Renal cortical epithelial cell (primary cell): ENCODE measurements around the gene BANP. TPM values are rescaled to one million over a fixed set of nuclear protein-coding genes. Genes with fewer than 3 reads are reported as not detected.
A peak's percentile ranks its signal among the peaks of the same experiment; 100 is the strongest.
"Not testable (repeated sequence)": the region's sequence is repeated elsewhere in the genome, so short reads cannot be mapped to it uniquely, and the experiment has no call there.

Source experiments
- DNase-seq: peaks from one replicate; pipeline ENCODE4 v3.0.0-alpha.2; 2011; ENCODE audit warnings: low read depth
- total RNA-seq: library from RNA; depleted of rRNA; stranded (reverse); fragments of >200 nt; gene quantifications from 2 replicates; pipeline ENCODE4 v1.2.3, GENCODE V29; 2014

Gene BANP
- total RNA-seq, 1 donor from 2014 or later, result 27.9 TPM

GRCh38 chr16:88101623-88102105 lies 150.4 kb downstream of the BANP start:
- not testable (repeated sequence) for DNase-seq

GRCh38 chr16:88102597-88102996 lies 151.4 kb downstream of the BANP start:
- DNase-seq, result no peak

DNA sequence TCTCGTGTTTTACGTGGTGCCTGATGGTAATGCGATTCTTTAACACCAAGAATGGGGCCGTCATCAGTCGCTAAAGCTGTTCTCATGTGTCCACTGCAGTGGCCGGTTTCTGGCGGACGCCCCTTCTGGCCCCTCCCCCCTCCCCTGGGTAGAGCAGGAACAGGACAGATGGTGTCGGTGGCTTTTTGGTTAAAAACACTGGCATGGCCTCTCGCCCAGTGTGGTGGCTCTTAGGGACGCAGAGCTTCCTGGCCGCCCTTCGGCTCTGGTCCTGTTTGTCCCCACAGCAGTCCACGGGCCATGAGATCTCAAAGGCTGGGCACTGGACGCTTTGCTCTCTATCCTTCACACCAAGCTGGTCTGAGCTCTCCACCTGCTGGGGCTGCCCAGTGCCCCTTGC lies 151.8 kb downstream of the BANP start:
- no peak for DNase-seq

DNA sequence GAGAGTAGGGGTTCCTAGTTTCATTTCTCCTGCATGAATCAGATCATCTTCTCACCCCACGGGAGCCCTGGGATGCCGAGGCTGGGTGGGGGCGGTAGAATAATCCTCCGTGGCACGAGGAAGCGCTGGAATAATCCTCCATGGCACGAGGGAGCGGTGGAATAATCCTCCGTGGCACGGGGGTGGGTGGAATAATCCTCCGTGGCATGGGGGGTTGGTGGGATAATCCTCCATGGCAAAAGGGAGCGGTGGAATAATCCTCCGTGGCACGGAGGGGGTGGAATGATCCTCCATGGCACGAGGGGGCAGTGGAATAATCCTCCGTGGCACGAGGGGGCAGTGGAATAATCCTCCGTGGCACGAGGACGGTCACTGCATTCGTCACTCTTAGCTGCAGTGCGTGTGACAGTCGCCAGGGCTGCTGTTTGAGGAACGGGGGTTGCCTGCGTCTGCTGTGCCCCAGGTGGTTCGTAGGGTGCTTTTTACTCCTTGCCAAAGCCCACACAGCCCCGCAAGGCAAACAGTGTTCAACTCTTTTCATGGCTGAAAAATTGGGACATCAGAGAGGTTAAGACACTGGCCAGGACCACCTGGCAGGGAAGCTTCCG lies 152.5 kb downstream of the BANP start:
- no peak for DNase-seq

GRCh38 chr16:88104363-88104762 lies 153.1 kb downstream of the BANP start:
- not testable (repeated sequence) for DNase-seq

DNA sequence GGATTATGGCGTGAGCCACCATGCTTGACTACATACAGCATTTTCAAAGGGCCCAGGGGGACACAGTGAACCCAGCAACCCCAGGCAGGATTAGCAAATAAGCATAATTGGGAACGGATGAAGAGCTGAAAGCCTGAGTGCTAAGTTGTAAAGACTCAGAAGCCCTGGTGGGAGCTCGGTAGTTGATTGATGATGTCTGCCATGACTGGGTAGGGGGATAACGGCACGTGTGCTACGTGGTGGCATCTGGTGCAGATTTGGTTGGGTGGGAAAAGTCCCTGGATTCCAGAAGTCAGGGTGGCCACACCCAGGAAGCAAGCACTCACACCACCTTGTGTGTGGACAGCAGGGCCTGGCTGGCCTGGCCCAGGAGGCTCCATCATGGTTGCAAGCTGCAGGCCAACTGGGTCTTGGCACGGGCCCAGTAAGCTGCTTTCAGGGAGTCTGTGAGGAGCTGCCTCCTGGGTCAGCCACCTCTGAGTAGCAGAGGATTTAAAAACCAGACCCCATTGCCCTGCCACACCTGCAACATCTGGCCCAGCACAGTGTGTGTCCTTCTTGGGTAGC lies 154.4 kb downstream of the BANP start:
- not testable (repeated sequence) for DNase-seq

GRCh38 chr16:88106566-88106965 lies 155.3 kb downstream of the BANP start:
- not testable (repeated sequence) for DNase-seq

DNA sequence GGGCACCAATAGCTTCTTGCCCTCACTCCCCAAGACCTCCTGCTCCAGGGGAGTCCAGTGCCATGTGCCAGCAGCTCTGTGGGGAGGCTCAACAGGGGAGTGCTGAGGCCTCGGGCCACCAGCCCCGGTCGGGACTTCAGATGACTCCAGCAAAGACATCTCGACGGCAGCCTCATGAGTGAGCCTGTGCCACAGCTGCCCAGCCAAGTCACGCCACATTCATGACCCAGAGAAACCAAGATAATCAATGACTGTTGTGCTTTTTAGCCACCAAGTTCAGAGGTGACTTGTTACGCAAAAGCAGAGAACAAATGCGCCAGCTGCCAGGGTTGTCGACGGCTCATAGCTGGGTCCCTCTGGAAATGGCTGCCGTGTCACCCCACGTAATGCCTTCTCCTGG lies 157.5 kb downstream of the BANP start:
- DNase-seq, result no peak

GRCh38 chr16:88109726-88110621 lies 158.7 kb downstream of the BANP start:
- DNase-seq, result peak; percentile 38

- DNase-seq, result not testable (repeated sequence)
These were observed 159.8 kb downstream of the BANP start for GRCh38 chr16:88110875-88111494.

DNA sequence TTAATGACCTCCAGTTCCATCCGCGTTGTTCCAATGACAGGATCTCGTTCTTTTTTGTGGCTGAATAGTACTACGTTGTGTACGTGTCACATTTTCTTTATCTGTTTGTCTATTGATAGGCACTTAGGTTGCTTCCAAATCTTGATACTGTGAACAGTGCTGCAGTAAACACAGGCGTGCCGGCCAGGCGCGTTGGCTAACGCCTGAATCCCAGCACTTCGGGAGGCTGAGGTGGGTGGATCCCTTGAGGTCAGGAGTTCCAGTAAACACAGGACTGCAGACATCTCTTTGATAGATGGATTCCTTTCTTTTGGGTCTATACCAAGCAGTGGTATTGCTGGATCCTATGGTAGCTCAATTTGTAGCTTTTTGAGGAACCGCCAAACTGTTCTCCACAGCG lies 160.7 kb downstream of the BANP start:
- not testable (repeated sequence) for DNase-seq

DNA sequence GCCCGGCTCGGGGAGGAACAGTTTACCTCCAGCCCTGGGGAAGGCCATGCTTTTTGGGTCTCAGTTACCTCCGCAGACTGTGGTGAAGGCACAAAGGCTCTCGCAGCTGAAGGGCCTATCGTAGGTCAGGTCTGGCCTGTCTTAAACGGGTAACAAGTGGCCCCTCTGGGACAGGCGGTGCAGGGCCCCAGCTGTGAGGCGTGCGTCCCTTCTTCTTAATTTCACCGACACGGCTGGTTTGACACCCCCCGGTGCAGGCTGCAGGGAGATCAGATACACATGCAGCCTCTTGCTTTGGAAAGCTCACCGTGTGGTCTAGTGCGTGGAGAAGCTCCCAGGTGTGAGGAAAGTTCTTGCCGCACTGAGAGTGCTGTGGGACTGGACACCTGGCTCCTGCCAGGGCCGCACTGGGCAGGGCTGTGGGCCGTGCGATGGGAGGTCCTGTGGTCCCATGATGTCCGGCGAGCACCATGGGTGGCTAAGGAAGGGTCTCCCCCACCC lies 162.4 kb downstream of the BANP start:
- DNase-seq, result no peak

DNA sequence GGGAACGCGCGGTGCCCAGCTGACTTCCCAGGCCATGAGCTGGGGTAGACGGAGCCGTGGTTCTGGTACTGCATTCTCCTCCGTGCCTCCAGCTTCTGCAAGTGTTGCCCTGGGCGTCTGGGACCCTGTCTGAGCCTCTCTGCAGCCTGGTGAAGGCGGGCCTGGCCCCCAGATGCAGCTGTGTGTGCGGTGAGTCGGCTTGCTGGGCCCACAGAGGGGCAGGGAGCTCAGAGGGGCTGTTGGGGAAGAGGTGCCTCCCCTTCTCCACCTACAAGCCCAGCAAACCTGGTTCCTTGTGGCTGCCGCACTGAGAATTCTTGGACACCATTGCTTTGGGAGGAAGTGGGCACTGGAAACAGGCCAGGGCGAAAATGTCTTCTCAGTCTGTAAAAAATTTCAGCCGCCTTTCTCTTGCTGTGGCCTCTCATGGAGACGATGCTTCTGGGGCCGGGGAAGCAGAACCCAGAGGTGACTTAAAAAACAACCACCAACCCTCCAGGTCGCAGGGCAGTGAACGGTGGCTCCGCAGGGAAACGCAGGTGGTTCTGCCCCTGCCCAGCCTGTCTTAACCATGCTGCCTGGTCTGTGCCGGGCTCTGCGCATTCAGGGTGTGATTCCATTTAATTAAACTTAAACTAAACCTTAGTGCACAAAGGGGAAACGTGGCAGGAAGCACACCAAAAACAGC lies 163.5 kb downstream of the BANP start:
- DNase-seq, result not testable (repeated sequence)

- no peak for DNase-seq
These were observed 164.9 kb downstream of the BANP start for GRCh38 chr16:88116121-88116520.

DNA sequence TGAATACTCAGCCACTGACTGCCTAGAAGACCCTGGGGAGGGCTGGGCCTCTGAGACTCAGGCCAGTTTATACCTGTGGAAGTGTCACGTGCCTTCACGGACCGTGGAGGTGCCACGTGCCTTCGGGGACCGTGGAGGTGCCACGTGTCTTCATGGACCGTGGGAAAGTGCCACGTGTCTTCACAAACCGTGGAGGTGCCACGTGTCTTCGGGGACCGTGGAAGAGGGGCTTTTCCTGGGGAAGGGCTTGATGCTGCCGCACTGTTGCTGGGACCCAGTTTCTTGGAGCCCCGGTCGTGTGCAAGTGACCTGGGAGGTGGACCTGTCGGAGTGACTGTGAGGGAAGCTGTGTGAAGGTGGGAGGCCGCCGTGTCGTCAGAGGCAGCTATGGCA lies 166.2 kb downstream of the BANP start:
- DNase-seq, result no peak

DNA sequence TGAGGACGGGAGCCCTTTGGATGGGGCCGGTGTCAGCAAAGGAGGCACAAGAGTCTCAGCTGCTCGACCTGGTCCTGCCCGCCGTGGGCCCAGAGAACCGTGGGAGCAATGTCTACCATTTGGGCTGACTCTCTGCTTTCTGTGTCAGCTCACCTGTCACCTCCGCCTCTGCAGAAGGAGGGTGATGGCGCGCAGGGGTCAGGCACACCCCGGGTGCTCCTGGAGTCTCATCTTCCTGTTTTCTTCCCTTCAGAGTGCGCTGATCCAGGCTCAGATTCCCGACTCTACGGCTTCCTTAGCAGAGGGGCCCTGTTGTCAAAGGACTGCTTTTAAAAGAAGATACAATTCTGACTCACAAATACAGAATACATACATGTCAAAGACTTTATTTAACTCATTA lies 167.1 kb downstream of the BANP start:
- no peak for DNase-seq

- peak; percentile 94 for DNase-seq
These were observed 167.9 kb downstream of the BANP start for GRCh38 chr16:88118852-88119741.

GRCh38 chr16:88119881-88120751 lies 168.9 kb downstream of the BANP start:
- not testable (repeated sequence) for DNase-seq

DNA sequence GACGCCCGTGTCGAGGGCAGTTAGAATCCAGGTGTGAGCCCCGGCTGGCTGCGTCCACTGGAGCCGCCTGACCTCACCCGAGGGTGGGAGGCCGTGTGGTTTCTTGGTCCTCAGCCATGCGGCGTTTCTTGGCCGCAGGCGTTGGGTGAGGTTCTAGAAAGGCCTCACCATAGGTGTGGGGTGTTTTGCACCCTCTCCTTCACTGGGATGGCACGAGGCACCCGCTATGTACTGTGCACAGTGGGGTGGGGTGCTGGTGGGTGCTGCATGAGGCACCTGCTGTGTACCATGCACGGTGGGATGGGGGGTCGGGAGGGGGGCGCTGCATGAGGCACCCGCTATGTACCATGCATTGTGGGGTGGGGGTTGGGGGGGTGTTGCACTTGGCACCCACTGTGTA lies 169.6 kb downstream of the BANP start:
- no peak for DNase-seq
